ENCODE results near the gene CERS5.
"Not testable (repeated sequence)": the region's sequence is repeated elsewhere in the genome, so short reads cannot be mapped to it uniquely, and the experiment has no call there.

Gene CERS5

DNA sequence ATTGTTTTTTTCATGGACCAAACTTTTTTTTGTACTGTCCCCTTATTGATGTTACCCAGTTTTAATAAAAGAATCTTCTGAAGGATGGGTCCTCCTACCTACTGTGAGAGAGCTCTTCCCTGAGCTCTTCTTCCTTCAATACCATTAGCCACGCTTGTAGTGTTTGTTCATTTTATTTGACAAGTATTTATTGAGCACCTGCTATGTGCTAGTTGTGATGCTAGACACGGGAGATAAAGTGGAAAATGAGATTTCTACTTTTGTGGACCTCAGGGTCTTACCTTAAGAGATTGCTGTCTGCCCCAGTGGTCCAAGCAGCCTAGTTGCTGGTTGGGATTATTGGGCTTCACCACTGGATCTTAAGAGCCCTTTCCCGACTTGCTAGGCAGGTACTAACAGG lies 66.6 kb downstream of the CERS5 start:
- DNase-seq, result no peak

DNA sequence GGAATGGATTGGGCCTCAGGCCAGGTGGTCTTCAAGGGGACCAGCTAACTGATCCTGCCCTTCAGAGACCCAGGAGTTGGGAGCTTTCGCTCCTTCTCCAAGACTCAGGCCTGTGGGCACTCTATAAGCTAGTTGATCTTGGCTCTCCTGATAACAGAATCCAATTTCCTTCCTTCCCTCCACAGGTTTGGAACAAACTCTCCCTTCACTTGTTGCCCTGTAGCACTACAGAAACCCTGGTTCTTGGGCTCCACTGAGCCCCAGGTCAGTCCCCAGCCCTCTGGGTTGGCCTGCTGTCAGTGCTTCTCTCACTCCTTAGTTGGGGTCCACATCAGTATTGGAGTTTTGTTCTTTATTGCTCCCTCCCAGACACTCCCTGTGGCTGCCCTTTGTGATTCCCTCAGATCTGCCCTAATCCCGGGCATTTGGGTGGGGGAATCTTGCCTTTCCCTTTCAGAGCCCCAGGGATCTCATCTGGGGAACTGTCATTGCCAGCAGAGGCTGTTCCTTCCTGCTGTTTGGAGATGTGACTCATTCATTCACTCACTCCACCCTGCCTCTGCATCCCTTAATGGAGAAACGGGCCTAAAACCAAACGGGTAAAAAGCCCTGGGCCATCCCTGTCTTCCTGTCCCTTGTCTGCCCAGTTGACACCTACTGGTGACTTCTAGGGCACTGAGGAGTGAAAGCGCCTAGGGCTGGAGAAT lies 67.7 kb downstream of the CERS5 start:
- no peak for DNase-seq

DNA sequence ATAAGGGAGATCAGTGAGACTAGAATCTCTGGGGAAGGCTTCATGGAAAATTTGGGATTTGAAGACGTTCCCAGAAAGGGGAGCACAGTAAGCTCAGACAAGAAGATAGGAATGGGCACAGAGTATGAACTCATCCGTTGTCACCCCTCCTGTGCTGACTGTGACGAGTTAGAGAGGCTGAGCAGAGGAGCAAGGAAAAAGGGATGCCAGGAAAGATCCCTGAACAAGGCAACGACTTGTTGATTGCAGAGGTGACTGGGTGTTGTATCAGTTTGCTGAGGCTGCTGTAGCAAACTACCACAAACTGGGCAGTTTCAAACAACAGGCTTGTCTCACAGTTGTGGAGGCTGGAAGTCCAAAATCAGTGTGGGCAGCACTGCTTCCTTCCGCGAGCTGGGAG lies 69.2 kb downstream of the CERS5 start:
- DNase-seq, result no peak

DNA sequence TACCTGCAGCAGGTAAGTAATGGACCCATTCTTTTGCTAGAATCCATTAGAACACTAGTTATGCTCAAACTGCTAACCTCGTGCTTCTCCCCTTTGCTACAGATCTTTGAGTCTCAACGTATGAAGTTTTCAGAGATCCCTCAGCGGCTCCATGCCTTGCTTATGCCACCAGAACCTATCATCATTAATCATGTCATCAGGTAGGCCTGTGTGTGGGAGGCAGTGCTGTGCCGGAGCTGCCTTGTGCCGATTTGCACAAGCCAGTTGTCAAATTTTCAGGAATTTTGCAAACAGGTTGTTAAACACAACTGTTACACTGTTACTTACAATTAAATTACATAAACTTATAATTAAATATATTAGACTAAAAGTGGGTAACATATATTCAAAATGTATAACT lies 76.8 kb downstream of the CERS5 start:
- no peak for DNase-seq

DNA sequence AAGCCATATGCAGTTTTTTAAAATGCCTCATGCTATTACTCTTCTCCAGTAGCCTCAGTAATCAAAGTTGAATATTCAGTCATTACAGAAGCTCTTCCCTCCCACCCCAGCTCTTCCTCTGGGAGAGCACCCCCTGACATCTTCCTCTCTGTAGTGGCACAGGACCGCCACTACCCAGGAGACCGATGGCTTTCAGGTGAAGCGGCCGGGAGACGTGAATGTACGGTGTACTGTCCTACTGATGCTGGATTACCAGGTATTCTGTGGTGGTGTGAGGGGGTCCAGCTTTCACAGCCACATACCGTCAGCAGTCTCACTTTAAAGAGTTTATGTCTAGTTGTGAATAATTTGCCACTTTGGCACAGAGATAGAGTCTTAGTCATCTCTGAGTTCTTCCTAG lies 77.4 kb downstream of the CERS5 start:
- no peak for DNase-seq

DNA sequence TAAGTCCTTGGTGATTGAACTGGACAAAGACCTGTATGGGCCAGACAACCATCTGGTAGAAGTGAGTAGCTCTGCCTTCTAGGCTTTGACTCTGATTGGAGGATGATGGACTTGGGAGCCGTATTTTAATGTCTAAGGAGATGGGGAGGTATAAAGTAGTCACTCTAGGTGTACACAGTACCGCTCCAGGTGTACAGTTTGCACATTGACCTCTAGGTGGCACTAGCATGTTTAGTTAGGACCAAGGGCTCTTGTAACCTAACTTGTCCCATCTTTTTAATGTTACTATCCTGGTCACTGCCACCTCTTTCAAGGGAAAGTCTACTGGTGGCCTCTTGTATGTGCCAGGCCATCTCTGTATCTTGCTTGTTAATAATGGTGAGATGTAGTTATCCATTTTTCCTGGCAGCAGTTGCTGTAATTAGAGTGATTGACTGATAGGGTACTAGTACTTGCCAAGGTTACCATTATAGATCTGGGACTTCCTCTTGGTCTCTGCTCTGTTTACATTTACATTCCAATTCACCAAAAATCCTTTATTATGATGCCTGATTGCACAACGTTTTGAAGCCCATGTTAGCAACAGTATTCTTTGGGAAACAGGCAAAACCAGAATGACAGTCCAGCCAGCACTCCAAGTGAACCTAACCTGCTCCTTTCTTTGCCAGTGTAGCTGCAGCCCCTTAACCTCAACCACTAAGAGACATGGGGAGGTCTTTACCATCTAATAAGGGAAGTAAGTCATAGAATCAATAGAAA lies 78.4 kb downstream of the CERS5 start:
- DNase-seq, result peak; percentile 27

DNA sequence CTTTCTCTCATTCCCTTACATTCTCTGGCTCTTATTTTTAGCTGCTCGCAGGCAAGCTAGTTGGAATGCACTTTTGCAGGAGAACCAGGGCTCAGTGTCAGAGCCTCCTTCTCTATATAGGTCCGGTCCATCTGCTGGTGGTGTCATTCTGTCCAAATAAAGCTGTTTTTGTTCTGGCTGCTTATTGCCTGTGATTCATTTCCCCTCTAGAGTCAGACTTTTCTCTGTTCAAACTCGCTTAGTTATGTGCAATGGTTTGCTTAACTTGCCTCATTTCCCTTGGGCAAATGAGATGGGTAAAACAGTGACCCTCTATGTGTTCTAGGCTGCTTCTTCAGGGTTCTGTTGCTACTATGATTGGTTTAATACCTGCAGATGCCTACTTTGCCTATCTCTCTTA lies 79.2 kb downstream of the CERS5 start:
- DNase-seq, result no peak

DNA sequence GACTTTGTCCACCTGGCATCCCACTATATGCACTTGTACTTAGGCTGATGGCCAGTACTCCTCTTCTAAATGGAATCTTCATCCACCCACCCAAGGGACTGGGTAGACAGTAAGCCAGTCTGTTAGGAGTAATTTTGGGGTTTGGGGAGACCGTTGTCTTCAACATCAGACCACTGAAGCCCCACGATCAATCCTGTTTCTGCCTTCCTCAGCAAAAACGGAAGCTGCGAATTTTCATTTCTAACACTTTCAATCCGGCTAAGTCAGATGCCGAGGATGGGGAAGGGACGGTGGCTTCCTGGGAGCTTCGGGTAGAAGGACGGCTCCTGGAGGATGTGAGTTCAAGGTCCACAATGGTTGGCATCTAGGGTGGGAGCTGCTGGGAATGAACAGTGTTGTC lies 80.0 kb downstream of the CERS5 start:
- DNase-seq, result no peak

DNA sequence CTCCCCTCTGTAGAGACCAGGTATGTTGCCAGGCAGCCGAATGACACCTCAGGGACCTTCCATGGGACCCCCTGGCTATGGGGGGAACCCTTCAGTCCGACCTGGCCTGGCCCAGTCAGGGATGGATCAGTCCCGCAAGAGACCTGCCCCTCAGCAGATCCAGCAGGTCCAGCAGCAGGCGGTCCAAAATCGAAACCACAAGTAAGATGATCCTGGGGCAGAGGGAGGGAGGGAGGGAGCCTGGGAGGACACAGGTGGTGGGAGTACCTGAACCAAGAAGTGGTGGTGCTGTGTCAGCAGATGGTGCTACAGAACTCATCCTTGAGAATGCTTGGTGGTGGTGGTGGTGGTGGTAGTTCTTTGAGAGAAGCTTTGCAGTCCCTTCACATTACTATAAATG lies 81.0 kb downstream of the CERS5 start:
- no peak for DNase-seq

DNA sequence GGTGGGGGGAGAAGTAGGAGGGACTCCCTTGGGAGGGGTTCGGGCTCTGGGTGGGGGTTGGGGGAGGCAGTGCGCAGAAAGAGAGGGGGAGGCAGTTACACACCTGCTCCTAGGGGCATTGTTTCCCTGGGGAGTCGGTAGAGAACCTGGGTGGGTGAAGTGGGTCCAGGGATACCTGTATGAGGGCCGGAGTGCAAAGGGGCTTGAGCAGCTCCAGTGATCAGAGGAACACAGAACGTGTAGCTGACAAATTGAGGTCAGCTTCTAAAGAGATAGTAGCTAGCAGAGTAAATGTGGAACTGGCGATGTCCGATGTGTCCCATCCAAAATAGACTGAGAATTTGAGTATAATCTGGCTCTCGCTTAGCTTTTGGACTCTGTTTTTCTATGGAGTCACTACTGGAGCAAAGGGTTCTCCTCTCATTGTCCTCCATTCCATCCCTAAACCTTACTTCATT lies 81.5 kb downstream of the CERS5 start:
- no peak for DNase-seq

DNA sequence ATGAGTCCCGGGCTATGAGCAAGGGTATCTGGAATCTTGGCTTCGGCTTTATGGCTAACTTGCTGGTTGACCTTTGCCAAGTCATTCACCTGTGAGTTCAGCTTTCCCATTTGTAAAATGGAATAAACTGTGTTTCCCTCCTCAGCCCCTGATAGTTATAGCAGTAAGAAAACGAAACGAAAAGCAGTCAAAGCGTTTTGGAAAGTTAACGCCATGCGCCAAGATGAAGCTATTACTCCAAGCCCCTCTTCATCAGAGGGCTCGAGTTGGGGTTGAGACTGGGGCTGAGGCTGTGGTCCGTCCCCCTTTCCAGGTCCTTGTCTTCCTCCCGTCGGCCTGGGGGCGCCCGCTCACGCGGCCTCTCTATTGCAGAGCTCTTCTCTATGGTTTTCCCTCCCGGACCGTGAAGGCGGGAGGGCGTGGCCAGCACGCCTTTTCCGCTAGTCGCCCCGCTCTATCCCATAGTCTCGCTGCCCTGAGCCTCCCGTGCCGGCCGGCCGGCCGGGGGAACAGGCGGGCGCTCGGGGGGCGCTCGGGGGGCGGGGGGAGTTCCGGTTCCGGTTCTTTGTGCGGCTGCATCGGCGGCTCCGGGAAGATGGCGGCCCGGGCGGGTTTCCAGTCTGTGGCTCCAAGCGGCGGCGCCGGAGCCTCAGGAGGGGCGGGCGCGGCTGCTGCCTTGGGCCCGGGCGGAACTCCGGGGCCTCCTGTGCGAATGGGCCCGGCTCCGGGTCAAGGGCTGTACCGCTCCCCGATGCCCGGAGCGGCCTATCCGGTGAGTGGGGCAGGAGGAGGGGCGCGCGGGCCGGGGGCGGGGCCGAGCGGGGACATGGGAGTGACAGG lies 82.2 kb downstream of the CERS5 start, which contains the start of gene SMARCD1:
SMARCD1 (plus strand) TSS at position 568 of the 840 bp plus-strand sequence; CDS start at position 596, 28 bp downstream.
- DNase-seq, result peak; percentile 84

DNA sequence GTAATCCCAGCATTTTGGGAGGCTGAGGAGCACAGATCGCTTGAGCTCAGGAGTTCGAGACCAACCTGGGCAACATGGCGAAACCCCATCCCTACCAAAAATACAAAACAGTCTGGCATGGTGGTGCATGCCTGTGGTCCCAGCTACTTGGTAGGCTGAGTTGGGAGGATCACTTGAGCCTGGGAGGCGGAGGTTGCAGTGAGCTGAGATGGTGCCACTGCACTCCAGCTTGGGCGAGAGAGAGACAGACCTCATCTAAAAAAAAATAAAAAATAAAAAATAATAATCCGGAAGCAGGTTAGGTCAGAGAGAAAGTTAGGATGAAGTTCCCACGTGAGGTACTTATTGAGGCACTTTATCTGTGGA lies 82.8 kb downstream of the CERS5 start:
- DNase-seq, result not testable (repeated sequence)

DNA sequence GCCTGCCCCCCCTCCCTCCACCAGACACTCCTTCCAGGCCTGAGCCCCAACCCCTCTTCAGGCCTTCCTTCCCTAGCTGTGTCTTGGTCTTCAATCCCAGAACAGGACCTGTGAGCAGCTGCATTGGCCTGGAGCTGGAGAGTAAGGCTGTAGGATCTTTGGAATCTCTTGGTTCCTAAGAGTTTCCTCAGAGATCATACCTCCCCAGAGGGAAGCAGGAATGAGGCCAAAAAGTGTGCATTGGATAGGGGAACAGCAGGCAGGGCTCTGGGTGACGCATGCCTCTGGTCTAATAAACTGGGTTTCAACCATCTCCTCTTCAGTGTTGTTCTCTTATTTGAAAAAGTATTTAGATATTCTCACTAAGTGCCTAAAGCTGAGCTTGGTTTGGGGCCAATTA lies 83.9 kb downstream of the CERS5 start:
- DNase-seq, result no peak

DNA sequence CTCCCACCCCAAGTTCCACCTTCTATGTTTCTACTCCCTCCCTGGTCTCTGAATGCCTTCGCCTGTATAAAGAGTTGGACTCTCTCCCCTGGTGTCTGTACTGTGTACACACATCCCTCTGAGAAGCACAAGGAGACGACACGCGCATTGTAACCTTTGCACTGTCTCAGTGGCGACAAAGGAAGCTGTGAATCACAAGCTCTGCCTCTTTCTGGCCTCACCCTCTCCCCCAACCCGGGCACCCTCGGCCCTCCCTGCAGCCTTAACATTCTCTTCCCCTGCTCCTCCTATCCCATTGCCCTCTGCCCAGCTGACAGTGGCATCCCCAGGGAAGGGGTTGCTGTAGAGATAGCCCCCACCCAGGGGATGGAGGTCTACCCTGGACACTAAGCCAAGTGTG lies 84.5 kb downstream of the CERS5 start:
- DNase-seq, result no peak

DNA sequence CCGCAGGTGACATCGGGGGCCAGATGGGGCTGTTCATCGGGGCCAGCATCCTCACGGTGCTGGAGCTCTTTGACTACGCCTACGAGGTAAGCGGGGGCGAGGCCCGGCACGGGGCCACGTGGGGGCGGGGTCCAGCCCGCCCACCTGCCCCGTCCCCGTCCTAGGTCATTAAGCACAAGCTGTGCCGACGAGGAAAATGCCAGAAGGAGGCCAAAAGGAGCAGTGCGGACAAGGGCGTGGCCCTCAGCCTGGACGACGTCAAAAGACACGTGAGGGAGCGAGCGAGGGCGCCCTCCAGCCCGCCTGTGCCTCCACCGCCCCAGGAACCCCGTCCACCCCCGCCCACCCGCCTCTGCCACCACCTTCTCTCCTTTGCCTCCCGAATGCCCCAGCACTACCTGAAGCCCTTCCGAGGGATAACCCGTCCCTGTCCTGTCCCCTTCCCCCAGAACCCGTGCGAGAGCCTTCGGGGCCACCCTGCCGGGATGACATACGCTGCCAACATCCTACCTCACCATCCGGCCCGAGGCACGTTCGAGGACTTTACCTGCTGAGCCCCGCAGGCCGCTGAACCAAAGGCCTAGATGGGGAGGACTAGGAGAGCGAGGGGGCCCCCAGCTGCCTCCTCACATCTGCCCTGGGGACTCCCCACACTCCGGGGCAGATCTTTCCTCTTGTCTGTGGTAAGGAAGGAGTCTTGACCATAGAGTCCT lies 85.9 kb downstream of the CERS5 start:
- DNase-seq, result no peak

DNA sequence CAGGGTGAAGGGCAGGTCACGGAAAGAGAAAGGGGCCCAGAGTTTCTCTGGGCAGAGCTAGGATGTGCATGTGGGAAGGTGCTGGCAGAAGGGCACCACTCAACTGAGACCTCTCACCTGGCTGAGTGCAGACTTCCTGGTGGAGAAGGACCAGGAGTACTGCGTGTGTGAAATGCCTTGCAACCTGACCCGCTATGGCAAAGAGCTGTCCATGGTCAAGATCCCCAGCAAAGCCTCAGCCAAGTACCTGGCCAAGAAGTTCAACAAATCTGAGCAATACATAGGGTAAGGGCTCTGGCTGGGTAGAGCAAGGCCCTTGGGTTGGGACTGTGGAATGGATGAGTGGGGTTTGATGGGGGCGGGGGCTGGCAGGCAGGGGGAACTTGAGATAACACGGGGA lies 87.4 kb downstream of the CERS5 start:
- no peak for DNase-seq

All from stimulated activated CD4-positive, alpha-beta T cell treated with anti-CD3 and anti-CD28 coated beads, Interleukin-12 subunit alpha, Interleukin-12 subunit beta, amount 100 ng/mL, for 4 hours (primary cell).